ENCODE data around the gene GMPR. TPM values are rescaled to one million over a fixed set of nuclear protein-coding genes. Genes with fewer than 3 reads are reported as not detected.

GMPR gene
- total RNA-seq (8.8 and 9.4 TPM in 2 replicates), polyA plus RNA-seq (29.6 and 32.0 TPM in 2 replicates)

- no peak within 1 kb of the TSS for H3K27ac ChIP-seq
- no peaks in the 10 kb centered on the region for H3K9me3 ChIP-seq (ENCODE audit: low read depth)
- H3K4me1 ChIP-seq (ENCODE audit: low read depth): peaks cover under 1% of the 10 kb centered on the region
- TF ChIP-seq CTCF (IDR thresholded peaks at IDR 0.05; ENCODE audit: low read depth, low read length): no peak
- peaks cover 9% of the 10 kb centered on the region for H3K27me3 ChIP-seq
- H3K36me3 ChIP-seq: no peaks in the 10 kb centered on the region
- peak; percentile 69 to 72 for DNase-seq (ENCODE audit: low read depth in 1 of 2, low spot score in 1 of 2)
- H3K4me3 ChIP-seq: peak within 1 kb of the TSS; percentile 38
Measured at GRCh38 chr6:16238057-16238962, at the start of gene GMPR. TSS of gene GMPR (plus strand) at chr6:16238587. CDS start at chr6:16238694, 107 bp downstream.

GRCh38 chr6:16190214-16190613 is 48.2 kb upstream of the GMPR start:
- Histone ChIP-seq H3K27me3 (no peaks in the 10 kb centered on the region), H3K4me1 (ENCODE audit: low read depth) (no peaks in the 10 kb centered on the region)
- no peak for TF ChIP-seq CTCF (IDR thresholded peaks at IDR 0.05; ENCODE audit: low read depth, low read length)

GRCh38 chr6:16196260-16196983 is 42.0 kb upstream of the GMPR start:
- H3K4me1 ChIP-seq (ENCODE audit: low read depth): no peaks in the 10 kb centered on the region
- no peak for TF ChIP-seq CTCF (IDR thresholded peaks at IDR 0.05; ENCODE audit: low read depth, low read length)
- no peaks in the 10 kb centered on the region for H3K27me3 ChIP-seq
- H3K9me3 ChIP-seq (ENCODE audit: low read depth): no peaks in the 10 kb centered on the region
- DNase-seq (ENCODE audit: low read depth in 1 of 2, low spot score in 1 of 2): no peak
- H3K4me3 ChIP-seq: no peak overlapping the region
- H3K36me3 ChIP-seq: no peaks in the 10 kb centered on the region
- no peak overlapping the region for H3K27ac ChIP-seq

More at GRCh38 chr6:16190214-16190613, 48.2 kb upstream of the GMPR start:
- Histone ChIP-seq H3K4me3 (no peak overlapping the region), H3K27ac (no peak overlapping the region), H3K9me3 (ENCODE audit: low read depth) (no peaks in the 10 kb centered on the region), H3K36me3 (no peaks in the 10 kb centered on the region)
- no peak for DNase-seq (ENCODE audit: low read depth in 1 of 2, low spot score in 1 of 2)

GRCh38 chr6:16196984-16197546 is 41.3 kb upstream of the GMPR start:
- H3K36me3 ChIP-seq: no peaks in the 10 kb centered on the region
- no peaks in the 10 kb centered on the region for H3K9me3 ChIP-seq (ENCODE audit: low read depth)
- DNase-seq (ENCODE audit: low read depth in 1 of 2, low spot score in 1 of 2): no peak
- no peaks in the 10 kb centered on the region for H3K27me3 ChIP-seq
- TF ChIP-seq CTCF (IDR thresholded peaks at IDR 0.05; ENCODE audit: low read depth, low read length): no peak
- no peak overlapping the region for H3K4me3 ChIP-seq
- no peaks in the 10 kb centered on the region for H3K4me1 ChIP-seq (ENCODE audit: low read depth)
- no peak overlapping the region for H3K27ac ChIP-seq

- Histone ChIP-seq H3K9me3 (ENCODE audit: low read depth) (no peaks in the 10 kb centered on the region), H3K27ac (no peak overlapping the region), H3K4me1 (ENCODE audit: low read depth) (no peaks in the 10 kb centered on the region), H3K36me3 (no peaks in the 10 kb centered on the region), H3K4me3 (no peak overlapping the region), H3K27me3 (no peaks in the 10 kb centered on the region)
- TF ChIP-seq CTCF (IDR thresholded peaks at IDR 0.05; ENCODE audit: low read depth, low read length): no peak
- no peak for DNase-seq (ENCODE audit: low read depth in 1 of 2, low spot score in 1 of 2)
Measured at GRCh38 chr6:16198061-16198705, 40.2 kb upstream of the GMPR start.
